Mucosa of stomach (tissue), 1 donor: ENCODE measurements around the gene GRM7.

ENCODE experiments used
- H3K27me3 ChIP-seq: one replicate; pipeline ENCODE4 v1.7.0; 2013; ENCODE audit warnings: mild to moderate bottlenecking, low read length; ENCODE audit not compliant: control insufficient read depth, insufficient read depth
- H3K36me3 ChIP-seq: one replicate; pipeline ENCODE4 v1.7.0; 2013; ENCODE audit warnings: low read length; ENCODE audit not compliant: control insufficient read depth, insufficient read depth
- H3K4me1 ChIP-seq: one replicate; pipeline ENCODE4 v1.7.0; 2013; ENCODE audit warnings: mild to moderate bottlenecking, low read length; ENCODE audit not compliant: control insufficient read depth, insufficient read depth
- H3K4me3 ChIP-seq: one replicate; pipeline ENCODE4 v1.7.0; 2013; ENCODE audit warnings: low read length
- H3K9ac ChIP-seq: one replicate; pipeline ENCODE4 v1.7.0; 2013; ENCODE audit warnings: mild to moderate bottlenecking, low read length, moderate library complexity
- H3K9me3 ChIP-seq: one replicate; pipeline ENCODE4 v1.7.0; 2013; ENCODE audit warnings: mild to moderate bottlenecking, low read length, moderate library complexity; ENCODE audit not compliant: control insufficient read depth
- donor health status: Pancreatic carcinoma.

Gene GRM7

GRCh38 chr3:7292362-7292761 is 431.4 kb downstream of the GRM7 start:
- Histone ChIP-seq H3K36me3 (no peaks in the 10 kb centered on the region), H3K27me3 (no peaks in the 10 kb centered on the region), H3K4me1 (no peaks in the 10 kb centered on the region), H3K9me3 (no peaks in the 10 kb centered on the region), H3K4me3 (no peak overlapping the region), H3K9ac (no peak overlapping the region)

GRCh38 chr3:7293286-7293685 is 432.4 kb downstream of the GRM7 start:
- Histone ChIP-seq H3K9me3 (no peaks in the 10 kb centered on the region), H3K4me1 (no peaks in the 10 kb centered on the region), H3K9ac (no peak overlapping the region), H3K36me3 (no peaks in the 10 kb centered on the region), H3K27me3 (no peaks in the 10 kb centered on the region), H3K4me3 (no peak overlapping the region)

- H3K4me3 ChIP-seq = no peak overlapping the region
- no peaks in the 10 kb centered on the region for H3K9me3 ChIP-seq
- no peaks in the 10 kb centered on the region for H3K36me3 ChIP-seq
- no peak overlapping the region for H3K9ac ChIP-seq
- peaks cover 16% of the 10 kb centered on the region for H3K27me3 ChIP-seq
- peaks cover 16% of the 10 kb centered on the region for H3K4me1 ChIP-seq
These were observed 444.6 kb downstream of the GRM7 start for GRCh38 chr3:7305561-7305960.

GRCh38 chr3:7306901-7307300 is 446.0 kb downstream of the GRM7 start:
- Histone ChIP-seq H3K4me3 (no peak overlapping the region), H3K36me3 (no peaks in the 10 kb centered on the region), H3K4me1 (peaks cover 16% of the 10 kb centered on the region), H3K9ac (no peak overlapping the region), H3K27me3 (peaks cover 16% of the 10 kb centered on the region), H3K9me3 (no peaks in the 10 kb centered on the region)

GRCh38 chr3:7307410-7307809 is 446.5 kb downstream of the GRM7 start:
- H3K27me3 ChIP-seq = peaks cover 16% of the 10 kb centered on the region
- H3K9me3 ChIP-seq = no peaks in the 10 kb centered on the region
- no peaks in the 10 kb centered on the region for H3K36me3 ChIP-seq
- H3K9ac ChIP-seq = no peak overlapping the region
- H3K4me3 ChIP-seq = no peak overlapping the region
- peaks cover 16% of the 10 kb centered on the region for H3K4me1 ChIP-seq

GRCh38 chr3:7309641-7310102 is 448.8 kb downstream of the GRM7 start:
- Histone ChIP-seq H3K4me3 (no peak overlapping the region), H3K9me3 (no peaks in the 10 kb centered on the region), H3K9ac (no peak overlapping the region), H3K36me3 (no peaks in the 10 kb centered on the region), H3K4me1 (peaks cover 16% of the 10 kb centered on the region), H3K27me3 (peaks cover 16% of the 10 kb centered on the region)

GRCh38 chr3:7315037-7315436 is 454.1 kb downstream of the GRM7 start:
- Histone ChIP-seq H3K4me3 (no peak overlapping the region), H3K4me1 (no peaks in the 10 kb centered on the region), H3K9ac (no peak overlapping the region), H3K9me3 (no peaks in the 10 kb centered on the region), H3K36me3 (no peaks in the 10 kb centered on the region), H3K27me3 (no peaks in the 10 kb centered on the region)

- H3K27me3 ChIP-seq = no peaks in the 10 kb centered on the region
- H3K4me3 ChIP-seq = no peak overlapping the region
- no peak overlapping the region for H3K9ac ChIP-seq
- no peaks in the 10 kb centered on the region for H3K4me1 ChIP-seq
- H3K36me3 ChIP-seq = no peaks in the 10 kb centered on the region
- H3K9me3 ChIP-seq = no peaks in the 10 kb centered on the region
These were observed 462.2 kb downstream of the GRM7 start for GRCh38 chr3:7322957-7323669.

- H3K4me1 ChIP-seq = peaks cover 6% of the 10 kb centered on the region
- no peak overlapping the region for H3K4me3 ChIP-seq
- no peaks in the 10 kb centered on the region for H3K9me3 ChIP-seq
- H3K36me3 ChIP-seq = no peaks in the 10 kb centered on the region
- H3K27me3 ChIP-seq = no peaks in the 10 kb centered on the region
- H3K9ac ChIP-seq = no peak overlapping the region
These were observed 467.4 kb downstream of the GRM7 start for GRCh38 chr3:7328339-7328738.

- Histone ChIP-seq H3K27me3 (no peaks in the 10 kb centered on the region), H3K4me1 (peaks cover 6% of the 10 kb centered on the region), H3K4me3 (no peak overlapping the region), H3K36me3 (no peaks in the 10 kb centered on the region), H3K9ac (no peak overlapping the region), H3K9me3 (no peaks in the 10 kb centered on the region)
These were observed 471.8 kb downstream of the GRM7 start for GRCh38 chr3:7332696-7333095.

GRCh38 chr3:7333125-7333524 is 472.2 kb downstream of the GRM7 start:
- peaks cover 6% of the 10 kb centered on the region for H3K4me1 ChIP-seq
- H3K36me3 ChIP-seq = no peaks in the 10 kb centered on the region
- H3K9me3 ChIP-seq = no peaks in the 10 kb centered on the region
- H3K4me3 ChIP-seq = no peak overlapping the region
- no peak overlapping the region for H3K9ac ChIP-seq
- no peaks in the 10 kb centered on the region for H3K27me3 ChIP-seq

GRCh38 chr3:7340795-7341194 is 479.9 kb downstream of the GRM7 start:
- H3K27me3 ChIP-seq = no peaks in the 10 kb centered on the region
- no peak overlapping the region for H3K4me3 ChIP-seq
- H3K36me3 ChIP-seq = no peaks in the 10 kb centered on the region
- no peak overlapping the region for H3K9ac ChIP-seq
- no peaks in the 10 kb centered on the region for H3K9me3 ChIP-seq
- H3K4me1 ChIP-seq = no peaks in the 10 kb centered on the region

- no peaks in the 10 kb centered on the region for H3K9me3 ChIP-seq
- H3K4me3 ChIP-seq = no peak overlapping the region
- no peaks in the 10 kb centered on the region for H3K27me3 ChIP-seq
- no peak overlapping the region for H3K9ac ChIP-seq
- H3K4me1 ChIP-seq = no peaks in the 10 kb centered on the region
- H3K36me3 ChIP-seq = no peaks in the 10 kb centered on the region
These were observed 485.4 kb downstream of the GRM7 start for GRCh38 chr3:7346364-7346763.
